Memory B cell (primary cell): ENCODE data around the gene RALGDS.
A peak's percentile ranks its signal among the peaks of the same experiment; 100 is the strongest.

ENCODE experiments used
- ATAC-seq: fragments of 150-1000 bp; cut with Tn5 transposase; 2 replicates; pipeline ENCODE4 v1.10.0; 2021; ENCODE audit warnings: low read depth, mild to moderate bottlenecking, moderate library complexity
- DNase-seq, 2 donors: peaks; one replicate each; pipeline ENCODE4 v3.0.0; 2022; ENCODE audit warnings: low spot score in 2 of 2
- H3K27ac Mint-ChIP-seq: one replicate; pipeline ENCODE4 v1.8.0; 2022; ENCODE audit warnings: mild to moderate bottlenecking, moderate library complexity, mixed read lengths
- H3K27me3 Mint-ChIP-seq: one replicate; pipeline ENCODE4 v1.8.0; 2022; ENCODE audit warnings: mixed read lengths
- H3K36me3 Mint-ChIP-seq: one replicate; pipeline ENCODE4 v1.8.0; 2022; ENCODE audit warnings: mild to moderate bottlenecking, mixed read lengths
- H3K4me1 Mint-ChIP-seq: one replicate; pipeline ENCODE4 v1.8.0; 2022; ENCODE audit warnings: mixed read lengths
- H3K4me3 Mint-ChIP-seq: one replicate; pipeline ENCODE4 v1.8.0; 2022; ENCODE audit warnings: mild to moderate bottlenecking, moderate library complexity, mixed read lengths
- H3K9me3 Mint-ChIP-seq: one replicate; pipeline ENCODE4 v1.8.0; 2022; ENCODE audit warnings: mixed read lengths

RALGDS gene

GRCh38 chr9:133114886-133115603, 6.0 kb downstream of the RALGDS start:
- no peak for DNase-seq
- no peak overlapping the region for H3K4me3 Mint-ChIP-seq
- no peaks in the 10 kb centered on the region for H3K9me3 Mint-ChIP-seq
- peak overlapping the region; percentile 92 for H3K27ac Mint-ChIP-seq
- ATAC-seq, result no peak
- H3K36me3 Mint-ChIP-seq, result peaks cover 5% of the 10 kb centered on the region
- H3K4me1 Mint-ChIP-seq, result peaks cover 35% of the 10 kb centered on the region
- no peaks in the 10 kb centered on the region for H3K27me3 Mint-ChIP-seq

GRCh38 chr9:133113949-133114885, 6.8 kb downstream of the RALGDS start:
- H3K27me3 Mint-ChIP-seq, result no peaks in the 10 kb centered on the region
- peak overlapping the region; percentile 92 for H3K27ac Mint-ChIP-seq
- DNase-seq (no peak), ATAC-seq (no peak)
- H3K4me1 Mint-ChIP-seq, result peaks cover 33% of the 10 kb centered on the region
- no peaks in the 10 kb centered on the region for H3K9me3 Mint-ChIP-seq
- no peak overlapping the region for H3K4me3 Mint-ChIP-seq
- H3K36me3 Mint-ChIP-seq, result peaks cover 6% of the 10 kb centered on the region

DNA sequence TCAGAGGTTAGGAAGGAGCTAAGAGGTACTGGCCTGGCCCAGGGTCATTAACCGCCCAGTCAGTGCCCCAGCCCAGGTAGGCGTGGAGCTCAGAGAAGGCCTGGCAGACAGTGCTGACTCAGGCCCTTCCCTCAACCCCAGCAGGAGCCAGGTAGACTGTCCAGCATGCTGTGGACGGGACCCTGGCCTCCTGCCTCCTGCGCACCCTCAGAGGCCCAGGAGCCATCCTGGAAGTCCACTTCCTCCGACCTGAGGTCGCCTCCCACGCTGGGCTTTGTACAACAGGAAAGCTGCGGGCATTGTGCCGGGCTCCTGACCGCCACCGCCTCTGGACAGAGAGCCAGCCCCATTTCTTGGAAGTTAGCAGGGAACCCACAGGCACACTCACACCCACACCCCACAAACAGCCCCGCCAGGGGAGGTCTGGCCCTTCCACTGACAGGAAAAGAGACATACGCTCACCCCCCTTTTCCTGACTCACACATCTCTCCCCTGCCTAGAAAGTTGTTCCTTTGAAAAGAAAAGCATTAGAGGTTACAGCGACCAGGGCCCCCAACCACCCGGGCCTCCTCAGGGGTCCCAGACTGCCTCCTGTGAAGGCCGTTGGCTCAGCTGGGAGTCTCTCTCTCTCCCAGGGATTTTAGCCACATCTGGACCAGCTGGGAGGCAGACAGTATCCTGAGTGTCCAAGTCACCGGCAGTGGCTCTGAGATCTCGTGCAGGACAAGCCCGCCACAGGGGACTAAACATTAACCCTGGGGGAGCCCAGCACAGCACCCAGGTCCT, 7.7 kb downstream of the RALGDS start:
- ATAC-seq (no peak), DNase-seq (no peak)
- Mint-ChIP-seq H3K27ac (peak overlapping the region; percentile 92), H3K9me3 (no peaks in the 10 kb centered on the region), H3K4me1 (peaks cover 30% of the 10 kb centered on the region), H3K27me3 (no peaks in the 10 kb centered on the region), H3K36me3 (peaks cover 6% of the 10 kb centered on the region), H3K4me3 (peak overlapping the region; percentile 29)

- ATAC-seq, result peak; percentile 84
- peak; percentile 68 to 74 for DNase-seq
- Mint-ChIP-seq H3K27ac (peak overlapping the region; percentile 92), H3K4me3 (peak overlapping the region; percentile 64), H3K36me3 (peaks cover 6% of the 10 kb centered on the region), H3K4me1 (peaks cover 30% of the 10 kb centered on the region), H3K9me3 (no peaks in the 10 kb centered on the region), H3K27me3 (no peaks in the 10 kb centered on the region)
These were observed 8.4 kb downstream of the RALGDS start for GRCh38 chr9:133112663-133113026.

DNA sequence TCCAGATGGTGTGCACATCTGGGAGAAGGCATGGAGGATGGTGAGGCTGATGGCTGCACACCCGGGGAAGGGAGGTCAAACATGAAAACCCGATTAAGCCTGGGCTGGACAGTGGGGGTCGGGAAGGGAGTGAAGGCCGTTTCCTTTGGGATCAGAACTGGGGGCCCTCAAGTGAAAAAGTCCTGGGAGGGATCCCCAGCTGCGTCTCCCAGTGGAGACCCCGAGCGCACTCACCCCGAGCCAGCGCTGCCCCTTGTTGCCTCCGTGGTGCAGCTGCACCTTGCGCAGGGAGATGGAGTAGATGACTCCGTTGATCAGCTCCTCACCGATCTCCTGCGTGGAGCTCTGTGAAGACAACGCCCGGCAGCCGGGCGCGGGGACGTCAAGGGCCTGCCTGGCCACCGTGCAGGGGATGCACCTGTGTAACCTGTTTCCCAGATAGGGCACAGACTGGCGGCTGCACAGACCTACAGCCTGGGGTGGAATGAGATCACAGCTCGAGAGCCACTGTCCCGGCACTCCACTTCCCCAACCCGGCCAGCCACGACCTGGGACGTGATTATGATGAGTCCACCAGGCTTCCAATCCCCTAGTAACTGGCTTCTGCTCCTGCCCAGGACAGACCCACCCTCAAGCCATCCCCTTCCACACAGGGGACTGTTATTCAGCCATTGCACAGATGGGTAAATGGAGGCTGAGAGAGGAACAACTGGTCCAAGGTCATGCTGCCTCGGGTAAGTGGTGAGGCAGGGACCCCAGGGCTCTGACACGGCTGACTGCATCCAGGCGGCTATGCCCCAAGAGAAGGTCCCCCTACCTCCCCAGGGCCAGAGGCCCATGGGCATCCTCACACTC, 9.0 kb downstream of the RALGDS start:
- ATAC-seq (no peak), DNase-seq (no peak)
- H3K36me3 Mint-ChIP-seq, result peaks cover 6% of the 10 kb centered on the region
- no peak overlapping the region for H3K4me3 Mint-ChIP-seq
- H3K27me3 Mint-ChIP-seq, result no peaks in the 10 kb centered on the region
- peak overlapping the region; percentile 92 for H3K27ac Mint-ChIP-seq
- H3K4me1 Mint-ChIP-seq, result peaks cover 30% of the 10 kb centered on the region
- H3K9me3 Mint-ChIP-seq, result no peaks in the 10 kb centered on the region

- H3K27ac Mint-ChIP-seq, result peak overlapping the region; percentile 28
- no peak overlapping the region for H3K4me3 Mint-ChIP-seq
- DNase-seq (no peak), ATAC-seq (no peak)
- peaks cover 11% of the 10 kb centered on the region for H3K36me3 Mint-ChIP-seq
- H3K27me3 Mint-ChIP-seq, result no peaks in the 10 kb centered on the region
- H3K4me1 Mint-ChIP-seq, result peaks cover 19% of the 10 kb centered on the region
- no peaks in the 10 kb centered on the region for H3K9me3 Mint-ChIP-seq
These were observed 10.9 kb downstream of the RALGDS start for GRCh38 chr9:133109931-133110650.

- Mint-ChIP-seq H3K36me3 (peaks cover 11% of the 10 kb centered on the region), H3K4me1 (peaks cover 12% of the 10 kb centered on the region), H3K9me3 (no peaks in the 10 kb centered on the region), H3K27me3 (no peaks in the 10 kb centered on the region), H3K4me3 (no peak overlapping the region), H3K27ac (no peak overlapping the region)
- no peak for DNase-seq
- no peak for ATAC-seq
These were observed 12.0 kb downstream of the RALGDS start for GRCh38 chr9:133108794-133109641.

DNA sequence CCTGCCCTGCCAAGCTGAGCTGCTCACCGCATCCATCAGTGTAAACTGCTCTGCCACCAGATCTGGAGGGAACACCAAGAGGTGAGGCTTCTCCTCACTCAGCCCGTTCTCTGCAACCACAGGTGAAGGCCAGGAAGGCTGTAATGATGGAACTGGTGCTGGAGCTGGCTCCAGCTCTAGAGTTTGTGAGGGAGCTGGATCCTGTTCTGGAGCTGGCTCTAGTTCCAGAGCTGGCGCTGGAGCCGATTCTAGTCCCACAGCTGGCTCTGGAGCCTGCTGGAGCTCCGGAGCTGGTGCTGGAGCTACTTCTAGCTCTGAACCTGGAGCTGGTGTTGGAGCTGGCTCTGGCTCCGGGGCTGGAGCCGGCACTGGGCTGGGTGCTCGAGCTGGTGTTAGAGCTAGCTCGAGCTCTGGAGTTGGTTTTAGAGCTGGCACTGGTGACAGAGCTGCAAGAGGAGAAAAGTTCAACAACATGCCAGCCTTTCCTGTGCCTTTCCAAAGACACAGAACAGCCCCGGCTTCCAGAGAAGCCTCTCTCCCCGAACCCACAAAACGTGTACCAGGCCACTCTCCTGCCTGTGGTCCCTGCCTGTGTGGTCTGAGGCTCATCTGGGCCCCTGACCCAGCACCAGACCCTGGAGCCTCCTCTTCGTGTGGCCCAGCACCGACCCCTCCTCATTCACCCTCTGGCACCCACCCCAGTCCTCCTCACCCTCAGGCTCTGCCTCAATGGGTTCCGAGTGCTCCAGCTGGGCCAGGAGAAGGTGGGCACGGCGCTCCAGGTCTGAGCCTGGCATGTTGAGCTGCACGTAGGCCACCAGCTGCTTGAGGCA, 12.9 kb downstream of the RALGDS start:
- H3K4me1 Mint-ChIP-seq, result peaks cover 8% of the 10 kb centered on the region
- DNase-seq (no peak), ATAC-seq (no peak)
- H3K9me3 Mint-ChIP-seq, result no peaks in the 10 kb centered on the region
- peaks cover 12% of the 10 kb centered on the region for H3K36me3 Mint-ChIP-seq
- no peaks in the 10 kb centered on the region for H3K27me3 Mint-ChIP-seq
- no peak overlapping the region for H3K27ac Mint-ChIP-seq
- no peak overlapping the region for H3K4me3 Mint-ChIP-seq

GRCh38 chr9:133107245-133107722, 13.8 kb downstream of the RALGDS start:
- Mint-ChIP-seq H3K27ac (no peak overlapping the region), H3K9me3 (no peaks in the 10 kb centered on the region), H3K36me3 (peaks cover 16% of the 10 kb centered on the region), H3K4me1 (peaks cover under 1% of the 10 kb centered on the region), H3K4me3 (no peak overlapping the region), H3K27me3 (no peaks in the 10 kb centered on the region)
- DNase-seq, result no peak
- no peak for ATAC-seq

DNA sequence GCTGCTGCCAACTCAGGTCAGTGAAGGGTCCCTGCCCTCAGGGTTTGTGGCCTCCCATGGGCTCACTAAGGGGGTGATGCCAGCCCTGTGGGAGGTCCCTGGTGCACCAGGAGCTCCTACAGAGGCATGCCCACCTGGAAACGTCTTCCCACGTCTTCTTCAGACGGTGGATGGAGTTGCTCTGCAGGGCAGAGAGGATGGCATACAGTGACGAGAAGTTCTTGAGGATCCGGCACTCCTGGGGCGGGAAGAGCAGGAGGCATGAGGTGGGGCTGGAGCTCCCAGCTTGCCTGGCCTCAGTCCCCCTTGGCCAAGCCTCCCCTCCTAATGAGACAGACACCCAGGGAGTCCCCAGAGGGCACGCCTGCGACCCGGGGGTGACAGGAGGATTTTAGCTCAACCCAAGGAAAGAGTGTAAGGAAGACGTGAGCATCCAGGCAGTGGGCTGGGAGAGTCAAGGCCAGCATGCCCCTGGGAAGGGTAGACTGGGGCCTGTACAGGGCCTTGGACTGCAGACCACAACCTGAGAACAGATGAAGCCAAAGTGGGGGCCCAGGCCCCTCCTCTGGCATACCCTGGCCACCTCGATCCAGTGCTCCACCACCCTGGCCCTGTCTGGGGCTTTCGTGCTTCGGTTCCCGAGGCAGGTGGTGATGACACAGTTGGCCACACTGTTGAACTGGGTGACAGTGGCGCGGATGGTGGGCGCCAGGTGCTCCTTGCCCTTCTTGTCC, 14.4 kb downstream of the RALGDS start:
- Mint-ChIP-seq H3K4me1 (no peaks in the 10 kb centered on the region), H3K27me3 (no peaks in the 10 kb centered on the region), H3K27ac (no peak overlapping the region), H3K36me3 (peaks cover 17% of the 10 kb centered on the region), H3K9me3 (no peaks in the 10 kb centered on the region), H3K4me3 (no peak overlapping the region)
- ATAC-seq, result no peak
- no peak for DNase-seq

DNA sequence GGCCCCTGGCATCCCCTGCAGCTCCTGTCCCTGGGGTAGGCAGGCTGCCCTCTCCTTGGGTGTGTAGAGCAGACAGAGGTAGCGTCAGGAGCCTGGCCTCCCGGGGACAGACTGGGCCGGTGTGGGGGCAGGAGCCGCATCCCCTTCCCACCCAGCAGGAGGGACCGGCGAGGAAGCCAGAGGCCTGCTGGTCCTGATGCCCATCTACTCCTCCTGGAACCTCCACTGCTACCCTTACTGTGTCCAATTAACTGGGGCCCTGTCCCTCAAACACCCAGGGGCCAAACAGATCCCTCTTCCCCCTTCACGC, 15.6 kb downstream of the RALGDS start:
- Mint-ChIP-seq H3K36me3 (peaks cover 24% of the 10 kb centered on the region), H3K27me3 (no peaks in the 10 kb centered on the region), H3K9me3 (no peaks in the 10 kb centered on the region), H3K4me1 (no peaks in the 10 kb centered on the region), H3K4me3 (no peak overlapping the region), H3K27ac (peak overlapping the region; percentile 14)
- no peak for DNase-seq
- no peak for ATAC-seq
